ENCODE measurements around the gene PTPRB. TPM values are rescaled to one million over a fixed set of nuclear protein-coding genes. Genes with fewer than 3 reads are reported as not detected.

PTPRB gene
- total RNA-seq, 3 donors from 2014 or later, result 22.0 to 29.4 (median 27.9) TPM

- no peak for ATAC-seq
- intact Hi-C loops (cut with DNase I, micrococcal nuclease), result no loop called here
- no peaks in the 10 kb centered on the region for H3K36me3 ChIP-seq (ENCODE audit: low read depth)
Observed at GRCh38 chr12:70644861-70645260, 7.6 kb upstream of the PTPRB start.

GRCh38 chr12:70643939-70644338 lies 6.7 kb upstream of the PTPRB start:
- DNase-seq (no peak), ATAC-seq (no peak)
- Histone ChIP-seq H3K9me3 (no peaks in the 10 kb centered on the region), H3K4me3 (no peak overlapping the region), H3K4me1 (ENCODE audit: low read depth) (no peaks in the 10 kb centered on the region), H3K36me3 (ENCODE audit: low read depth) (no peaks in the 10 kb centered on the region)
- intact Hi-C loops (cut with DNase I, micrococcal nuclease), result no loop called here
- TF ChIP-seq CTCF (IDR thresholded peaks at IDR 0.05), result no peak

More at GRCh38 chr12:70644861-70645260, 7.6 kb upstream of the PTPRB start:
- Histone ChIP-seq H3K4me1 (ENCODE audit: low read depth) (no peaks in the 10 kb centered on the region), H3K4me3 (no peak overlapping the region), H3K9me3 (no peaks in the 10 kb centered on the region)
- TF ChIP-seq CTCF (IDR thresholded peaks at IDR 0.05), result no peak
- no peak for DNase-seq

- Histone ChIP-seq H3K9me3 (no peaks in the 10 kb centered on the region), H3K4me1 (ENCODE audit: low read depth) (no peaks in the 10 kb centered on the region), H3K4me3 (no peak overlapping the region), H3K36me3 (ENCODE audit: low read depth) (no peaks in the 10 kb centered on the region)
- DNase-seq (no peak), ATAC-seq (no peak)
- intact Hi-C loops (cut with DNase I, micrococcal nuclease), result no loop called here
- TF ChIP-seq CTCF (IDR thresholded peaks at IDR 0.05), result no peak
Observed at GRCh38 chr12:70641691-70642090, 4.5 kb upstream of the PTPRB start.

- TF ChIP-seq CTCF (IDR thresholded peaks at IDR 0.05), result no peak
- Histone ChIP-seq H3K4me1 (ENCODE audit: low read depth) (no peaks in the 10 kb centered on the region), H3K4me3 (no peak overlapping the region), H3K9me3 (no peaks in the 10 kb centered on the region), H3K36me3 (ENCODE audit: low read depth) (no peaks in the 10 kb centered on the region)
- DNase-seq (no peak), ATAC-seq (no peak)
- intact Hi-C loops (cut with DNase I, micrococcal nuclease), result no loop called here
Observed at GRCh38 chr12:70640901-70641300, 3.7 kb upstream of the PTPRB start.

- ATAC-seq, result no peak
Observed at GRCh38 chr12:70639535-70639934, 2.3 kb upstream of the PTPRB start.

More at GRCh38 chr12:70639535-70639934, 2.3 kb upstream of the PTPRB start:
- DNase-seq, result no peak
- Histone ChIP-seq H3K4me3 (no peak overlapping the region), H3K36me3 (ENCODE audit: low read depth) (no peaks in the 10 kb centered on the region), H3K4me1 (ENCODE audit: low read depth) (no peaks in the 10 kb centered on the region), H3K9me3 (no peaks in the 10 kb centered on the region)
- intact Hi-C loops (cut with DNase I, micrococcal nuclease), result no loop called here
- TF ChIP-seq CTCF (IDR thresholded peaks at IDR 0.05), result no peak
